ENCODE results near the gene BRMS1.

BRMS1 gene

GRCh38 chr11:66366844-66367477 lies 22.1 kb upstream of the BRMS1 start:
- POLR2A ChIA-PET (ENCODE audit: low non-redundant PET): no interaction called here
- TF ChIP-seq CTCF (conservative IDR thresholded peaks at IDR 0.05; ENCODE audit: low read depth): no peak
- CTCF ChIA-PET: interaction anchor here (0.6 kb wide), 1 partner anchor 951 kb away, joined by 3 read pairs; no protein-coding TSS in a partner anchor
- DNase-seq (ENCODE audit: low spot score): no peak
- peak overlapping the region; percentile 85; the same call in 1 of the 2 replicates for H3K27ac ChIP-seq

- CTCF ChIA-PET: interaction anchor here (0.6 kb wide), 1 partner anchor 8 kb away, joined by 3 read pairs; no protein-coding TSS in a partner anchor
- DNase-seq (ENCODE audit: low spot score): no peak
- no peak for TF ChIP-seq CTCF (conservative IDR thresholded peaks at IDR 0.05; ENCODE audit: low read depth)
- POLR2A ChIA-PET (ENCODE audit: low non-redundant PET): interaction anchor here (0.6 kb wide), 2 partner anchors 7 to 253 kb away, joined by 3 to 5 read pairs; no protein-coding TSS in a partner anchor
- H3K27ac ChIP-seq: peak overlapping the region; percentile 60
Measured at GRCh38 chr11:66365711-66366619, 21.1 kb upstream of the BRMS1 start.

GRCh38 chr11:66365166-66365565 lies 20.3 kb upstream of the BRMS1 start:
- H3K27ac ChIP-seq: peak overlapping the region; percentile 60
- POLR2A ChIA-PET (ENCODE audit: low non-redundant PET): no interaction called here
- CTCF ChIA-PET: interaction anchor here (2.5 kb wide), 1 partner anchor 21 kb away, joined by 7 read pairs; no protein-coding TSS in a partner anchor
- no peak for DNase-seq (ENCODE audit: low spot score)
- no peak for TF ChIP-seq CTCF (conservative IDR thresholded peaks at IDR 0.05; ENCODE audit: low read depth)

- peak; percentile 71 for TF ChIP-seq CTCF (conservative IDR thresholded peaks at IDR 0.05; ENCODE audit: low read depth)
- DNase-seq (ENCODE audit: low spot score): no peak
- CTCF ChIA-PET: interaction anchor here (0.6 to 2.5 kb wide), 13 partner anchors 10 to 592 kb away, joined by 3 to 7 read pairs (median 5); no protein-coding TSS in a partner anchor
- POLR2A ChIA-PET (ENCODE audit: low non-redundant PET): interaction anchor here (0.8 kb wide), 1 partner anchor 51 kb away, joined by 5 read pairs; no protein-coding TSS in a partner anchor
- peak overlapping the region; percentile 14; the same call in 1 of the 2 replicates for H3K27ac ChIP-seq
Measured at GRCh38 chr11:66363805-66364535, 19.1 kb upstream of the BRMS1 start.

- no peak for TF ChIP-seq CTCF (conservative IDR thresholded peaks at IDR 0.05; ENCODE audit: low read depth)
- ChIA-PET POLR2A (ENCODE audit: low non-redundant PET) (interaction anchor here (0.8 kb wide), 1 partner anchor 51 kb away, joined by 5 read pairs; no protein-coding TSS in a partner anchor), CTCF (interaction anchor here (0.6 to 2.5 kb wide), 10 partner anchors 9 to 323 kb away, joined by 3 to 7 read pairs (median 5); no protein-coding TSS in a partner anchor)
- peak overlapping the region; percentile 14 for H3K27ac ChIP-seq
- no peak for DNase-seq (ENCODE audit: low spot score)
Measured at GRCh38 chr11:66363187-66363601, 18.3 kb upstream of the BRMS1 start.
